GM12878 (cell line): ENCODE results near the gene SASH3. TPM values are rescaled to one million over a fixed set of nuclear protein-coding genes. Genes with fewer than 3 reads are reported as not detected.

Source experiments
- ATAC-seq: fragments of 200-7000 bp; cut with Tn5 transposase; 3 replicates; pipeline ENCODE4 v1.9.1; 2020; ENCODE audit warnings: mild to moderate bottlenecking, moderate library complexity
- BruUV-seq: library from RNA; stranded (reverse); fragments of 400-500 nt; replicated peaks from 2 replicates; lab custom pipeline; 2021; lab: Mats Ljungman, UMichigan
- CTCF ChIA-PET: fragments of 300-600 bp; sonication (Branson Sonifier 250); formaldehyde crosslinking; extraction: SDS; loops from one replicate; lab custom pipeline; 2021; ENCODE audit warnings: inconsistent platforms; lab: Yijun Ruan, JAX
- POLR2A ChIA-PET: fragments of 350-600 bp; formaldehyde crosslinking; extraction: SDS; loops from one replicate; lab custom pipeline; 2021; ENCODE audit warnings: inconsistent platforms; lab: Charles Lee
- RAD21 ChIA-PET: fragments of 300-600 bp; sonication (Branson Sonifier 250); formaldehyde crosslinking; loops from one replicate; lab custom pipeline; 2023; ENCODE audit warnings: antibody characterized with exemption; ENCODE audit not compliant: unreplicated experiment; lab: Charles Lee
- SMC1A ChIA-PET: fragments of 300-600 bp; sonication (Branson Sonifier 250); formaldehyde crosslinking; loops from one replicate; lab custom pipeline; 2023; ENCODE audit not compliant: unreplicated experiment, uncharacterized antibody; lab: Charles Lee
- DNase-seq: peaks from one replicate; pipeline ENCODE4 v3.0.0-alpha.2; 2011; ENCODE audit warnings: low read depth, low spot score
- FAIRE-seq: peaks from 3 replicates; lab custom pipeline; 2011; peaks lifted over from hg19 to GRCh38; lab: Jason Lieb, UNC
- H2AFZ ChIP-seq: 2 replicates; pipeline ENCODE4 v1.6.0; 2011; ENCODE audit warnings: low read depth, low read length, control low read depth; ENCODE audit not compliant: control insufficient read depth
- H3K27ac ChIP-seq: 2 replicates; pipeline ENCODE4 v1.5.1; 2011; ENCODE audit warnings: control low read depth; ENCODE audit not compliant: control insufficient read depth, insufficient read depth
- H3K27me3 ChIP-seq, 2 experiments: replicated peaks in 1 of 2; 2 replicates each; pipeline versions ENCODE4 v1.6.0 to v1.6.1; 2011; ENCODE audit warnings: low read length in 1 of 2; ENCODE audit not compliant: control insufficient read depth in 2 of 2, insufficient read depth in 2 of 2
- H3K36me3 ChIP-seq, 2 experiments: 2 replicates each; pipeline ENCODE4 v1.5.1; 2011; ENCODE audit warnings: low read length in 1 of 2; ENCODE audit not compliant: control insufficient read depth in 2 of 2, insufficient read depth in 2 of 2
- H3K4me1 ChIP-seq: 2 replicates; pipeline ENCODE4 v1.6.1; 2011; ENCODE audit warnings: mild to moderate bottlenecking, low read length, moderate library complexity, mixed read lengths; ENCODE audit not compliant: control insufficient read depth, insufficient read depth
- H3K4me2 ChIP-seq: 2 replicates; pipeline ENCODE4 v1.6.0; 2011; ENCODE audit warnings: control low read depth; ENCODE audit not compliant: control insufficient read depth, insufficient read depth
- H3K4me3 ChIP-seq: fragments of 200-600 bp; sonication (generic); 2 replicates; pipeline ENCODE4 v1.5.1; 2016
- H3K79me2 ChIP-seq: 2 replicates; pipeline ENCODE4 v1.6.0; 2011; ENCODE audit warnings: low read length; ENCODE audit not compliant: control insufficient read depth, insufficient read depth
- H3K9ac ChIP-seq: 2 replicates; pipeline ENCODE4 v1.8.0; 2011; ENCODE audit warnings: low read length, control low read depth, mixed read lengths; ENCODE audit not compliant: control insufficient read depth, insufficient read depth
- H3K9me3 ChIP-seq: replicated peaks from 3 replicates; pipeline ENCODE4 v1.5.1; 2011; ENCODE audit warnings: mild to moderate bottlenecking, low read length; ENCODE audit not compliant: control insufficient read depth, insufficient read depth
- H4K20me1 ChIP-seq: 2 replicates; pipeline ENCODE4 v1.6.0; 2011; ENCODE audit not compliant: control insufficient read depth, insufficient read depth
- CHD1 ChIP-seq: IDR thresholded peaks from 2 replicates; pipeline ENCODE4 v1.6.1; 2012; ENCODE audit warnings: low read depth, low read length, improper control_type of control experiment
- CHD4 ChIP-seq: fragments of 200-600 bp; sonication (generic); IDR thresholded peaks from 2 replicates; pipeline ENCODE4 v1.6.1; 2016; ENCODE audit warnings: mild to moderate bottlenecking
- EED ChIP-seq: sonication (generic); IDR thresholded peaks from 2 replicates; pipeline ENCODE4 v1.6.1; 2016; ENCODE audit warnings: antibody characterized with exemption, low read depth
- FOXM1 ChIP-seq: IDR thresholded peaks from 2 replicates; pipeline ENCODE4 v1.6.1; 2012; ENCODE audit warnings: low read depth, mild to moderate bottlenecking, inconsistent platforms, low read length, moderate library complexity
- GATAD2B ChIP-seq: fragments of 450-650 bp; conservative IDR thresholded peaks from 2 replicates; pipeline ENCODE4 v1.6.1; 2017; ENCODE audit warnings: low read depth, mild to moderate bottlenecking, moderate library complexity
- HDAC2 ChIP-seq: fragments of 200-600 bp; sonication (generic); IDR thresholded peaks from 2 replicates; pipeline ENCODE4 v1.6.1; 2017
- IKZF1 ChIP-seq: fragments of 450-650 bp; conservative IDR thresholded peaks from 2 replicates; pipeline ENCODE4 v1.6.1; 2017; ENCODE audit warnings: antibody characterized with exemption, mild to moderate bottlenecking
- IRF3 ChIP-seq: fragments of 450-650 bp; IDR thresholded peaks from 2 replicates; pipeline ENCODE4 v1.6.1; 2014; ENCODE audit warnings: mild to moderate bottlenecking
- KAT2A ChIP-seq: conservative IDR thresholded peaks from 2 replicates; pipeline ENCODE4 v1.6.1; 2011; ENCODE audit warnings: low read depth, low read length; ENCODE audit not compliant: control insufficient read depth
- NFYA ChIP-seq: IDR thresholded peaks from 2 replicates; pipeline ENCODE4 v1.6.1; 2011; ENCODE audit warnings: low read depth, mild to moderate bottlenecking, low read length, improper control_type of control experiment, borderline replicate concordance
- PML ChIP-seq: IDR thresholded peaks from 2 replicates; pipeline ENCODE4 v1.6.1; 2012; ENCODE audit warnings: low read length, inconsistent platforms
- RFX5 ChIP-seq: IDR thresholded peaks from 2 replicates; pipeline ENCODE4 v1.6.1; 2011; ENCODE audit warnings: low read depth, low read length, improper control_type of control experiment
- SREBF2 ChIP-seq: IDR thresholded peaks from 2 replicates; pipeline ENCODE4 v1.6.1; 2012; ENCODE audit warnings: mild to moderate bottlenecking, low read length
- STAT1 ChIP-seq: fragments of 450-650 bp; conservative IDR thresholded peaks from 2 replicates; pipeline ENCODE4 v1.6.1; 2014; ENCODE audit warnings: antibody characterized with exemption, mild to moderate bottlenecking
- TCF3 ChIP-seq: IDR thresholded peaks from 2 replicates; pipeline ENCODE4 v1.6.1; 2012; ENCODE audit warnings: low read depth, mild to moderate bottlenecking, low read length, borderline replicate concordance; ENCODE audit not compliant: insufficient read depth
- ZSCAN29 ChIP-seq: fragments of 450-650 bp; IDR thresholded peaks from 2 replicates; pipeline ENCODE4 v1.6.1; 2017; ENCODE audit warnings: mild to moderate bottlenecking, moderate library complexity
- WGBS: methylation state at CpG from one replicate; pipeline ENCODE4 v1.1.6; 2016; ENCODE audit warnings: low lambda C conversion rate; ENCODE audit not compliant: insufficient replicate concordance, insufficient coverage; ENCODE audit errors: missing lambda C conversion rate; 5-methylcytosine and 5-hydroxymethylcytosine counted together
- in situ Hi-C: fragments of 300-500 bp; cut with MboI; formaldehyde crosslinking; loops from 9 replicates; pipeline ENCODE4 v1.14.3; 2018; ENCODE audit warnings: mixed read lengths
- intact Hi-C: fragments of 100-400 bp; cut with micrococcal nuclease; formaldehyde crosslinking; loops from one replicate; pipeline ENCODE4 v1.14.2; 2022; ENCODE audit not compliant: unreplicated experiment
- polyA plus RNA-seq, 11 experiments: library from polyadenylated mRNA; depleted of rRNA in 4 of 11; unstranded in 6 of 11; stranded (reverse) in 5 of 11; fragments of >200 nt; fragmentation: Nextera tagmentation in 4 of 11; fragmentation: Illumina TruSeq in 1 of 11; extraction: Ambion mirVana in 4 of 11; extraction: Trizol in 1 of 11; gene quantifications; 1 replicate in 1 of 11; 2 replicates in 10 of 11; pipeline versions ENCODE4 v1.2.1 to v1.2.3, GENCODE V29; 2011 to 2016; ENCODE audit warnings: inconsistent platforms in 2 of 11, missing spikeins in 2 of 11, low read depth in 1 of 11
- total RNA-seq, 4 experiments: library from RNA; depleted of rRNA in 3 of 4; stranded (reverse); fragments of >200 nt in 3 of 4; fragmentation: Illumina TruSeq in 1 of 4; extraction: Trizol in 1 of 4; gene quantifications; 2 replicates each; pipeline versions ENCODE4 v1.2.1 to v1.2.3, GENCODE V29; 2013 to 2021

The SASH3 gene
- total and polyA plus RNA-seq, 10 of the 15 experiments (the other 5 are each of a cell fraction or from before 2014, with no cell fraction given) = 23.1 to 233 (median 160) TPM

GRCh38 chrX:129831091-129831885, 51.5 kb downstream of the SASH3 start:
- Histone ChIP-seq H3K36me3 (no peaks in the 10 kb centered on the region), H3K4me3 (no peak overlapping the region), H4K20me1 (no peaks in the 10 kb centered on the region), H2AFZ (no peak overlapping the region), H3K4me1 (no peaks in the 10 kb centered on the region), H3K27me3 (no peaks in the 10 kb centered on the region; a peak in 1 of 4 replicates), H3K9me3 (no peaks in the 10 kb centered on the region), H3K9ac (no peak overlapping the region), H3K4me2 (no peak overlapping the region), H3K79me2 (no peaks in the 10 kb centered on the region), H3K27ac (no peak overlapping the region)
- intact Hi-C loops (no loop called here), in situ Hi-C loops (no loop called here)
- no TSS peak for BruUV-seq
- FAIRE-seq (no peak), ATAC-seq (no peak), DNase-seq (no peak)
- TF ChIP-seq GATAD2B (no peak), CHD1 (no peak), STAT1 (no peak)
- POLR2A ChIA-PET = interaction anchor here (0.7 kb wide), 1 partner anchor 13 kb away, joined by 7 read pairs; the partner anchor contains the start of gene ZDHHC9
- SMC1A ChIA-PET = interaction anchor here (1.0 to 1.9 kb wide), 5 partner anchors 48 to 195 kb away, joined by 3 to 6 read pairs (median 3); no protein-coding TSS in a partner anchor
- 46% methylated on average over 8 of the region's 8 CpGs for WGBS
- RAD21 ChIA-PET = no interaction called here
- CTCF ChIA-PET = interaction anchor here (0.8 to 3.1 kb wide), 4 partner anchors 8 to 221 kb away, joined by 3 to 12 read pairs (median 3); no protein-coding TSS in a partner anchor

- Histone ChIP-seq H2AFZ (no peak overlapping the region), H3K9me3 (no peaks in the 10 kb centered on the region), H3K4me3 (no peak overlapping the region), H3K4me2 (no peak overlapping the region), H3K4me1 (no peaks in the 10 kb centered on the region), H3K27ac (no peak overlapping the region), H3K9ac (no peak overlapping the region), H3K27me3 (no peaks in the 10 kb centered on the region; a peak in 1 of 4 replicates), H3K79me2 (no peaks in the 10 kb centered on the region), H3K36me3 (0 out of 4 replicates have a peak, but pooled peaks cover 0 to 3% of the 10 kb centered on the region in 2 experiments), H4K20me1 (no peaks in the 10 kb centered on the region)
- ATAC-seq = no peak
- intact Hi-C loops (no loop called here), in situ Hi-C loops (no loop called here)
- ChIA-PET POLR2A (no interaction called here), RAD21 (interaction anchor here (1.0 kb wide), 1 partner anchor 10 kb away, joined by 3 read pairs; no protein-coding TSS in a partner anchor), SMC1A (interaction anchor here (1.5 kb wide), 1 partner anchor 10 kb away, joined by 3 read pairs; no protein-coding TSS in a partner anchor), CTCF (interaction anchor here (0.6 to 3.1 kb wide), 5 partner anchors 10 to 579 kb away, joined by 3 to 12 read pairs (median 3); no protein-coding TSS in a partner anchor)
- FAIRE-seq = no peak
- TF ChIP-seq TCF3 (no peak), SREBF2 (no peak), HDAC2 (no peak), RFX5 (no peak), ZSCAN29 (no peak), KAT2A (no peak), CHD4 (no peak), PML (no peak), FOXM1 (no peak), IKZF1 (no peak), NFYA (no peak), IRF3 (no peak), EED (no peak)
- WGBS = 75% methylated on average over 5 of the region's 5 CpGs
- no peak for DNase-seq
- no TSS peak for BruUV-seq
Observed at GRCh38 chrX:129833153-129833990, 53.6 kb downstream of the SASH3 start.
